HEK293 (cell line): ENCODE measurements around the gene LAMA2.

Experiments used
- CTCF ChIA-PET: fragments of 350-600 bp; formaldehyde crosslinking; extraction: SDS; loops from one replicate; lab custom pipeline; 2021; ENCODE audit warnings: antibody characterized with exemption; lab: Yijun Ruan, JAX
- POLR2A ChIA-PET: fragments of 300-600 bp; formaldehyde crosslinking; extraction: SDS; loops from one replicate; lab custom pipeline; 2020; ENCODE audit warnings: antibody characterized with exemption, inconsistent platforms; lab: Yijun Ruan, JAX
- H3K27ac ChIP-seq: fragments of 200-500 bp; sonication (Bioruptor generic); 2 replicates; pipeline ENCODE4 v1.5.1; 2014; ENCODE audit warnings: low read depth, low read length, control low read depth, inconsistent platforms; ENCODE audit errors: extremely low read depth
- H3K36me3 ChIP-seq, 2 experiments: fragments of 200-500 bp in 1 of 2; sonication (Bioruptor generic) in 1 of 2; 1 replicate in 1 of 2; 2 replicates in 1 of 2; pipeline ENCODE4 v1.5.1; 2014 to 2017; ENCODE audit warnings: inconsistent platforms in 2 of 2, low read length in 2 of 2; ENCODE audit not compliant: control insufficient read depth in 2 of 2, insufficient read depth in 1 of 2
- H3K4me1 ChIP-seq: fragments of 200-500 bp; sonication (Bioruptor generic); 2 replicates; pipeline ENCODE4 v1.5.1; 2014; ENCODE audit warnings: mild to moderate bottlenecking, low read length, inconsistent platforms; ENCODE audit not compliant: control insufficient read depth, insufficient read depth
- H3K4me3 ChIP-seq: 2 replicates; pipeline ENCODE4 v1.5.1; 2011; ENCODE audit warnings: low read depth, mild to moderate bottlenecking, control low read depth, low read length, moderate library complexity
- H3K9me3 ChIP-seq: fragments of 200-500 bp; sonication (Bioruptor generic); 2 replicates; pipeline ENCODE4 v1.5.1; 2014; ENCODE audit warnings: low read depth, low read length, inconsistent platforms; ENCODE audit not compliant: control insufficient read depth, insufficient read depth
- FEZF1 ChIP-seq: fragments of 450-650 bp; formaldehyde crosslinking; IDR thresholded peaks from 2 replicates; pipeline ENCODE4 v1.5.1; 2016; ENCODE audit warnings: missing biosample characterization, missing genetic modification characterization
- GLI2 ChIP-seq: fragments of 450-650 bp; formaldehyde crosslinking; IDR thresholded peaks from 2 replicates; pipeline ENCODE4; 2017; ENCODE audit warnings: missing biosample characterization, missing genetic modification characterization, low read depth, borderline replicate concordance
- GLIS1 ChIP-seq: fragments of 450-650 bp; formaldehyde crosslinking; IDR thresholded peaks from 2 replicates; pipeline ENCODE4 v1.5.1; 2016; ENCODE audit warnings: missing biosample characterization, missing genetic modification characterization
- KLF16 ChIP-seq: fragments of 450-650 bp; formaldehyde crosslinking; IDR thresholded peaks from 2 replicates; pipeline ENCODE4 v1.5.1; 2017; ENCODE audit warnings: missing biosample characterization, missing genetic modification characterization
- MEIS1 ChIP-seq: sonication (generic); formaldehyde crosslinking; IDR thresholded peaks from 2 replicates; pipeline ENCODE4 v1.8.1; 2022; ENCODE audit warnings: missing genetic modification reagents, mild to moderate bottlenecking, borderline replicate concordance
- SETDB1 ChIP-seq: IDR thresholded peaks from one replicate; pipeline ENCODE4 v1.6.1; 2017; ENCODE audit warnings: mild to moderate bottlenecking, low read length, moderate library complexity, mixed read lengths; ENCODE audit not compliant: insufficient read length
- SP7 ChIP-seq: fragments of 450-650 bp; formaldehyde crosslinking; IDR thresholded peaks from 2 replicates; pipeline ENCODE4 v1.5.1; 2016; ENCODE audit warnings: missing biosample characterization, missing genetic modification characterization
- TCF7L2 ChIP-seq: IDR thresholded peaks from 2 replicates; pipeline ENCODE4 v1.6.1; 2011; ENCODE audit warnings: low read depth, mild to moderate bottlenecking, inconsistent platforms, low read length, moderate library complexity, borderline replicate concordance
- TRIM28 ChIP-seq: IDR thresholded peaks from 2 replicates; pipeline ENCODE4 v1.6.1; 2011; ENCODE audit warnings: low read length, control low read depth, borderline replicate concordance
- ZNF121 ChIP-seq: fragments of 450-650 bp; formaldehyde crosslinking; IDR thresholded peaks from 2 replicates; pipeline ENCODE4 v1.5.1; 2016; ENCODE audit warnings: missing biosample characterization, missing genetic modification characterization
- ZNF157 ChIP-seq: fragments of 450-650 bp; formaldehyde crosslinking; IDR thresholded peaks from 2 replicates; pipeline ENCODE4 v1.5.1; 2016; ENCODE audit warnings: missing biosample characterization, missing genetic modification characterization
- ZNF2 ChIP-seq: fragments of 450-650 bp; formaldehyde crosslinking; IDR thresholded peaks from 2 replicates; pipeline ENCODE4 v1.5.1; 2016; ENCODE audit warnings: missing biosample characterization, missing genetic modification characterization
- ZNF214 ChIP-seq: fragments of 450-650 bp; formaldehyde crosslinking; IDR thresholded peaks from 2 replicates; pipeline ENCODE4 v1.5.1; 2017; ENCODE audit warnings: missing biosample characterization, mild to moderate bottlenecking, missing genetic modification characterization, borderline replicate concordance
- ZNF302 ChIP-seq: fragments of 450-650 bp; formaldehyde crosslinking; IDR thresholded peaks from 2 replicates; pipeline ENCODE4 v1.5.1; 2016; ENCODE audit warnings: missing biosample characterization, missing genetic modification characterization, low read depth
- ZNF324 ChIP-seq: fragments of 450-650 bp; formaldehyde crosslinking; IDR thresholded peaks from 2 replicates; pipeline ENCODE4 v1.5.1; 2016; ENCODE audit warnings: missing biosample characterization, missing genetic modification characterization
- ZNF335 ChIP-seq: fragments of 450-650 bp; formaldehyde crosslinking; conservative IDR thresholded peaks from 2 replicates; pipeline ENCODE4 v1.5.1; 2016; ENCODE audit warnings: missing biosample characterization, missing genetic modification characterization
- ZNF366 ChIP-seq: fragments of 450-650 bp; formaldehyde crosslinking; conservative IDR thresholded peaks from 2 replicates; pipeline ENCODE4 v1.5.1; 2016; ENCODE audit warnings: missing biosample characterization, missing genetic modification characterization
- ZNF37A ChIP-seq: fragments of 450-650 bp; IDR thresholded peaks from 2 replicates; pipeline ENCODE4 v1.5.1; 2018; ENCODE audit warnings: missing biosample characterization, missing genetic modification characterization
- ZNF416 ChIP-seq: fragments of 450-650 bp; formaldehyde crosslinking; IDR thresholded peaks from 2 replicates; pipeline ENCODE4 v1.5.1; 2016; ENCODE audit warnings: missing biosample characterization, missing genetic modification characterization
- ZNF514 ChIP-seq: fragments of 450-650 bp; formaldehyde crosslinking; IDR thresholded peaks from 2 replicates; pipeline ENCODE4 v1.5.1; 2016; ENCODE audit warnings: missing biosample characterization, missing genetic modification characterization
- ZNF518A ChIP-seq: fragments of 450-650 bp; formaldehyde crosslinking; conservative IDR thresholded peaks from 2 replicates; pipeline ENCODE4 v1.5.1; 2016; ENCODE audit warnings: low read depth, missing biosample characterization, missing genetic modification characterization
- ZNF768 ChIP-seq: fragments of 450-650 bp; formaldehyde crosslinking; IDR thresholded peaks from 2 replicates; pipeline ENCODE4 v1.5.1; 2018; ENCODE audit warnings: missing biosample characterization, mild to moderate bottlenecking, missing genetic modification characterization
- ZXDB ChIP-seq: fragments of 450-650 bp; formaldehyde crosslinking; IDR thresholded peaks from 2 replicates; pipeline ENCODE4 v1.5.1; 2016; ENCODE audit warnings: missing biosample characterization, missing genetic modification characterization
- TF ChIP-seq, protein P1 (sequence below): fragments of 450-650 bp; formaldehyde crosslinking; IDR thresholded peaks from 2 replicates; pipeline ENCODE4 v1.5.1; 2016; ENCODE audit warnings: missing biosample characterization, missing genetic modification characterization

Gene LAMA2

GRCh38 chr6:129500958-129501739 lies 618.2 kb downstream of the LAMA2 start (continued):
- TF ChIP-seq ZNF518A (tag by site-specific recombination) (peak; percentile 39; the same call in 1 of the 2 replicates), SP7 (peak; percentile 41; the same call in 1 of the 2 replicates), FEZF1 (tag by site-specific recombination) (peak; percentile 36), ZNF514 (tag by site-specific recombination) (no peak), SETDB1 (peak; percentile 43), ZNF214 (tag by site-specific recombination) (no peak), ZNF335 (peak; percentile 40), ZNF37A (tag by site-specific recombination) (no peak), TCF7L2 (0 out of 2 replicates have a peak, but pooled peaks have one; percentile 45), ZNF366 (tag by site-specific recombination) (peak; percentile 60), GLIS1 (tag by site-specific recombination) (no peak), ZNF2 (tag by site-specific recombination) (peak; percentile 65; the same call in 1 of the 2 replicates), ZNF416 (tag by site-specific recombination) (no peak)
- TF ChIP-seq, protein P1, sequence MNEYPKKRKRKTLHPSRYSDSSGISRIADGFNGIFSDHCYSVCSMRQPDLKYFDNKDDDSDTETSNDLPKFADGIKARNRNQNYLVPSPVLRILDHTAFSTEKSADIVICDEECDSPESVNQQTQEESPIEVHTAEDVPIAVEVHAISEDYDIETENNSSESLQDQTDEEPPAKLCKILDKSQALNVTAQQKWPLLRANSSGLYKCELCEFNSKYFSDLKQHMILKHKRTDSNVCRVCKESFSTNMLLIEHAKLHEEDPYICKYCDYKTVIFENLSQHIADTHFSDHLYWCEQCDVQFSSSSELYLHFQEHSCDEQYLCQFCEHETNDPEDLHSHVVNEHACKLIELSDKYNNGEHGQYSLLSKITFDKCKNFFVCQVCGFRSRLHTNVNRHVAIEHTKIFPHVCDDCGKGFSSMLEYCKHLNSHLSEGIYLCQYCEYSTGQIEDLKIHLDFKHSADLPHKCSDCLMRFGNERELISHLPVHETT (tag by site-specific recombination), result peak; percentile 28; the same call in 1 of the 2 replicates

DNA sequence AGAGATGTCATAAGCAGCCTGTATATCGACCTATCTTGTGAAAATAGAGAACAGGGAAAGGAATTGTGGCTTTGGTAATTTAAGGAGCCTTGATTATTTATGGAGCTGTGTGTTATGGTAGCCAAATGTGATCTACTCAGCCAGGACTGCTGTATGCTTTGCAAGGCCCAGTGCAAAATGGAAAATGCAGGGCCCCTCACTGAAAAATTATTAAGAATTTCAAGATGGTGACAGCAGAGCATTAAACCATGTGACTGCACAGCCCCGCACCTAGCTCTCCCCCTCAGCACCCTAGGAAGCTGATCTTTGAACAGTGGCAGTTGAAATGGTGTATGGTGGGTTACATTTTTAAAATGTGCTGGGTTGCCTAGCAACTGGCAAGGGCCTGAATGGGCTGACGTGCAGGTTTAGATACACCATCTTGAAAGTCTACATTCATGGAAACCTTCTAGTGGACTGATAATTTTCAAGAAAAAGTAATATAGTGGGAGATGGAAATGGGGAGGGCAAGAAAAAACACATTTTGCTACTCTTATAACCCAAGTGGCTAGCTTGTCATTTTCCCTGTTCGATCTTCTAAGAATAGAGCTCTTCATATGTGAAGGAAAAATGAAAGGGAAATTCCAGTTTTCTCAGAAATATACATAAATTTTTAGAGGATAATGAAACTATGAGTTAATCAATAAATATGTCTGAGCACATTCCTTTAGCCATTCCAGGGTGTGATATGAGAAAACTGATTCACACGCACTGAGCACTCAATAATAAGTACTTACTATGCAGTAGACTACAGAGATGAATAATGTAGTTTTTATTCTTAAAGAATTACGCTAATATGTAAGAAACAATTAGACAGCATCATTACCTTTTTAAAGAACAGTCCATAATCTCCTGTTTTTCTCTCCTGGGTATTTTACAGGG lies 619.1 kb downstream of the LAMA2 start:
- ChIA-PET CTCF (interaction anchor here (0.6 to 7.3 kb wide), 25 partner anchors 9 to 519 kb away, joined by 3 to 113 read pairs (median 4); no protein-coding TSS in a partner anchor), POLR2A (no interaction called here)
- H3K4me1 ChIP-seq, result peaks cover 3% of the 10 kb centered on the region; the same call in 1 of the 2 replicates
- no peak overlapping the region for H3K4me3 ChIP-seq
- H3K27ac ChIP-seq, result no peak overlapping the region
- no peaks in the 10 kb centered on the region for H3K9me3 ChIP-seq
- TF ChIP-seq ZNF324 (tag by site-specific recombination) (0 out of 2 replicates have a peak, but pooled peaks have one; percentile 6), GLI2 (tag by site-specific recombination) (0 out of 2 replicates have a peak, but pooled peaks have one; percentile 1), ZNF214 (tag by site-specific recombination) (no peak), ZNF768 (tag by site-specific recombination) (0 out of 2 replicates have a peak, but pooled peaks have one; percentile 3), TRIM28 (peak; percentile 8; the same call in 1 of the 2 replicates), ZNF302 (tag by site-specific recombination) (no peak), MEIS1 (no peak), ZNF121 (no peak), ZNF157 (tag by site-specific recombination) (no peak), ZXDB (0 out of 2 replicates have a peak, but pooled peaks have one; percentile 15), KLF16 (tag by site-specific recombination) (no peak), SP7 (peak; percentile 4; the same call in 1 of the 2 replicates), SETDB1 (peak; percentile 8)
- no peaks in the 10 kb centered on the region for H3K36me3 ChIP-seq
